Ishikawa (cell line): ENCODE data around the gene CAMTA1.

Source experiments
- CEBPB ChIP-seq: IDR thresholded peaks from 2 replicates; pipeline ENCODE4 v1.6.1; 2012
- CREB1 ChIP-seq: IDR thresholded peaks from 2 replicates; pipeline ENCODE4 v1.6.1; 2012; ENCODE audit warnings: low read depth
- EGR1 ChIP-seq: IDR thresholded peaks from 2 replicates; pipeline ENCODE4 v1.6.1; 2012
- EP300 ChIP-seq: IDR thresholded peaks from 2 replicates; pipeline ENCODE4 v1.6.1; 2012; ENCODE audit warnings: borderline replicate concordance
- FOXM1 ChIP-seq: IDR thresholded peaks from 2 replicates; pipeline ENCODE4 v1.6.1; 2012; ENCODE audit warnings: low read depth, borderline replicate concordance
- MAX ChIP-seq: IDR thresholded peaks from 2 replicates; pipeline ENCODE4 v1.6.1; 2012
- NFIC ChIP-seq: IDR thresholded peaks from 2 replicates; pipeline ENCODE4 v1.6.1; 2012
- RAD21 ChIP-seq: IDR thresholded peaks from 2 replicates; pipeline ENCODE4 v1.6.1; 2012; ENCODE audit warnings: low read depth
- REST ChIP-seq: IDR thresholded peaks from 2 replicates; pipeline ENCODE4 v1.6.1; 2012; ENCODE audit warnings: low read depth, mild to moderate bottlenecking
- TAF1 ChIP-seq: IDR thresholded peaks from 2 replicates; pipeline ENCODE4 v1.6.1; 2012; ENCODE audit warnings: low read depth, mild to moderate bottlenecking
- TCF12 ChIP-seq: IDR thresholded peaks from 2 replicates; pipeline ENCODE4 v1.6.1; 2012; ENCODE audit warnings: low read depth
- TEAD4 ChIP-seq: IDR thresholded peaks from 2 replicates; pipeline ENCODE4 v1.6.1; 2012
- USF1 ChIP-seq: IDR thresholded peaks from 2 replicates; pipeline ENCODE4 v1.6.1; 2012
- YY1 ChIP-seq: IDR thresholded peaks from 2 replicates; pipeline ENCODE4 v1.6.1; 2012; ENCODE audit warnings: low read depth
- ZBTB7A ChIP-seq: IDR thresholded peaks from 2 replicates; pipeline ENCODE4 v1.6.1; 2012; ENCODE audit warnings: low read depth

The CAMTA1 gene

GRCh38 chr1:7624791-7625355, 839.6 kb downstream of the CAMTA1 start:
- no peak for TF ChIP-seq RAD21
- TF ChIP-seq ZBTB7A = no peak
- no peak for TF ChIP-seq USF1
- no peak for TF ChIP-seq TEAD4
- TF ChIP-seq EP300 = no peak
- TF ChIP-seq TAF1 = no peak
- TF ChIP-seq EGR1 = no peak

GRCh38 chr1:7625401-7625800, 840.1 kb downstream of the CAMTA1 start:
- TF ChIP-seq YY1 (no peak), TCF12 (no peak), EGR1 (no peak), FOXM1 (no peak), ZBTB7A (no peak), TAF1 (no peak), RAD21 (no peak), MAX (no peak), NFIC (no peak), EP300 (no peak), CREB1 (no peak), CEBPB (no peak), REST (no peak), USF1 (no peak), TEAD4 (no peak)

GRCh38 chr1:7628273-7628672, 843.0 kb downstream of the CAMTA1 start:
- no peak for TF ChIP-seq MAX
- TF ChIP-seq CEBPB = no peak
- TF ChIP-seq YY1 = no peak
- no peak for TF ChIP-seq EP300
- TF ChIP-seq TEAD4 = no peak
- TF ChIP-seq FOXM1 = no peak
- TF ChIP-seq NFIC = no peak

- no peak for TF ChIP-seq FOXM1
Measured at GRCh38 chr1:7629011-7629410, 843.8 kb downstream of the CAMTA1 start.

GRCh38 chr1:7629465-7630195, 844.4 kb downstream of the CAMTA1 start:
- no peak for TF ChIP-seq NFIC
- TF ChIP-seq EP300 = no peak
- TF ChIP-seq TCF12 = no peak
- TF ChIP-seq YY1 = no peak
- TF ChIP-seq RAD21 = no peak
- no peak for TF ChIP-seq TEAD4
- TF ChIP-seq REST = no peak
- TF ChIP-seq MAX = no peak
- TF ChIP-seq EGR1 = no peak
- TF ChIP-seq CEBPB = no peak
- TF ChIP-seq USF1 = no peak
- TF ChIP-seq FOXM1 = no peak
- TF ChIP-seq ZBTB7A = no peak
- no peak for TF ChIP-seq CREB1
